Loucy (cell line): ENCODE data around the gene RAD51B.

Experiments
- H2AFZ ChIP-seq: fragments of 200-600 bp; sonication (generic); 2 replicates; pipeline ENCODE4 v1.6.0; 2016; ENCODE audit warnings: antibody characterized with exemption, mild to moderate bottlenecking, low read length, moderate library complexity
- H3F3A ChIP-seq: fragments of 200-600 bp; 2 replicates; pipeline ENCODE4 v1.6.0; 2016; ENCODE audit warnings: antibody characterized with exemption, low read depth, mild to moderate bottlenecking
- H3K27me3 ChIP-seq: fragments of 200-600 bp; sonication (generic); 2 replicates; pipeline ENCODE4 v1.6.1; 2014; ENCODE audit warnings: low read length, mild to moderate bottlenecking; ENCODE audit not compliant: insufficient read depth, poor library complexity, severe bottlenecking
- H3K36me3 ChIP-seq: fragments of 200-600 bp; sonication (generic); 2 replicates; pipeline ENCODE4 v1.6.1; 2016; ENCODE audit warnings: low read length; ENCODE audit not compliant: insufficient read depth
- H3K4me1 ChIP-seq: fragments of 200-600 bp; sonication (generic); 2 replicates; pipeline ENCODE4 v1.5.1; 2014; ENCODE audit warnings: low read length, mild to moderate bottlenecking; ENCODE audit not compliant: insufficient read depth, poor library complexity, severe bottlenecking
- H3K4me2 ChIP-seq: fragments of 200-600 bp; sonication (generic); 2 replicates; pipeline ENCODE4 v1.6.0; 2014; ENCODE audit warnings: antibody characterized with exemption, low read length, low read depth, mild to moderate bottlenecking; ENCODE audit not compliant: poor library complexity, severe bottlenecking
- H3K4me3 ChIP-seq: fragments of 200-600 bp; sonication (generic); 2 replicates; pipeline ENCODE4 v1.5.1; 2014; ENCODE audit warnings: low read length, mild to moderate bottlenecking, mixed read lengths; ENCODE audit not compliant: poor library complexity, severe bottlenecking
- H3K79me2 ChIP-seq: fragments of 200-600 bp; sonication (generic); 2 replicates; pipeline ENCODE4 v1.6.1; 2014; ENCODE audit warnings: low read length; ENCODE audit not compliant: insufficient read depth
- H3K9ac ChIP-seq: fragments of 200-600 bp; sonication (generic); 2 replicates; pipeline ENCODE4 v1.6.0; 2014; ENCODE audit warnings: mild to moderate bottlenecking, low read depth, low read length, moderate library complexity; ENCODE audit not compliant: poor library complexity, severe bottlenecking
- H3K9me2 ChIP-seq: fragments of 200-600 bp; sonication (generic); replicated peaks from 2 replicates; pipeline ENCODE4 v1.6.1; 2016; ENCODE audit warnings: low read depth, low read length, mixed read lengths
- H3K9me3 ChIP-seq: fragments of 200-600 bp; sonication (generic); 2 replicates; pipeline ENCODE4 v1.6.1; 2014; ENCODE audit warnings: mild to moderate bottlenecking, antibody characterized with exemption, low read length, low read depth; ENCODE audit not compliant: insufficient read depth
- H4K20me1 ChIP-seq: fragments of 200-600 bp; sonication (generic); 2 replicates; pipeline ENCODE4 v1.6.0; 2014; ENCODE audit warnings: antibody characterized with exemption, low read length, mild to moderate bottlenecking; ENCODE audit not compliant: insufficient read depth, poor library complexity, severe bottlenecking
- CTCF ChIP-seq: fragments of 200-600 bp; sonication (generic); conservative IDR thresholded peaks from 2 replicates; pipeline ENCODE4 v1.5.1; 2014; ENCODE audit warnings: mild to moderate bottlenecking, antibody characterized with exemption, low read length
- EZH2phosphoT487 ChIP-seq: fragments of 200-600 bp; IDR thresholded peaks from 2 replicates; pipeline ENCODE4 v1.6.1; 2018; ENCODE audit warnings: antibody characterized with exemption, mild to moderate bottlenecking, moderate library complexity, borderline replicate concordance

Gene RAD51B

GRCh38 chr14:68584786-68585185 lies 765.2 kb downstream of the RAD51B start:
- no peak overlapping the region for H2AFZ ChIP-seq
- H3K9me2 ChIP-seq, result no peaks in the 10 kb centered on the region
- H3K4me1 ChIP-seq, result peaks cover 9% of the 10 kb centered on the region
- no peaks in the 10 kb centered on the region for H3K27me3 ChIP-seq
- no peaks in the 10 kb centered on the region for H3K36me3 ChIP-seq
- H3K79me2 ChIP-seq, result no peaks in the 10 kb centered on the region
- no peak overlapping the region for H3K4me2 ChIP-seq
- H3K9me3 ChIP-seq, result no peaks in the 10 kb centered on the region
- H3K9ac ChIP-seq, result no peak overlapping the region
- no peaks in the 10 kb centered on the region for H4K20me1 ChIP-seq
- H3F3A ChIP-seq, result no peaks in the 10 kb centered on the region
- no peak for TF ChIP-seq CTCF
- TF ChIP-seq EZH2phosphoT487, result no peak
- no peak overlapping the region for H3K4me3 ChIP-seq

GRCh38 chr14:68585690-68586089 lies 766.1 kb downstream of the RAD51B start:
- peaks cover 16% of the 10 kb centered on the region for H3K4me1 ChIP-seq
- H3K9me3 ChIP-seq, result no peaks in the 10 kb centered on the region
- H3F3A ChIP-seq, result no peaks in the 10 kb centered on the region
- no peaks in the 10 kb centered on the region for H3K79me2 ChIP-seq
- TF ChIP-seq EZH2phosphoT487 (no peak), CTCF (no peak)
- H4K20me1 ChIP-seq, result no peaks in the 10 kb centered on the region
- H3K4me2 ChIP-seq, result no peak overlapping the region
- H3K36me3 ChIP-seq, result no peaks in the 10 kb centered on the region
- no peaks in the 10 kb centered on the region for H3K9me2 ChIP-seq
- H3K27me3 ChIP-seq, result no peaks in the 10 kb centered on the region
- no peak overlapping the region for H3K9ac ChIP-seq
- no peak overlapping the region for H2AFZ ChIP-seq
- H3K4me3 ChIP-seq, result no peak overlapping the region

GRCh38 chr14:68586896-68587751 lies 767.5 kb downstream of the RAD51B start:
- no peaks in the 10 kb centered on the region for H3F3A ChIP-seq
- no peaks in the 10 kb centered on the region for H3K27me3 ChIP-seq
- no peaks in the 10 kb centered on the region for H3K9me3 ChIP-seq
- H3K36me3 ChIP-seq, result no peaks in the 10 kb centered on the region
- H3K4me1 ChIP-seq, result peaks cover 16% of the 10 kb centered on the region
- no peaks in the 10 kb centered on the region for H4K20me1 ChIP-seq
- H3K9me2 ChIP-seq, result no peaks in the 10 kb centered on the region
- no peak overlapping the region for H3K4me2 ChIP-seq
- TF ChIP-seq CTCF (no peak), EZH2phosphoT487 (no peak)
- H2AFZ ChIP-seq, result no peak overlapping the region
- H3K4me3 ChIP-seq, result no peak overlapping the region
- no peaks in the 10 kb centered on the region for H3K79me2 ChIP-seq
- no peak overlapping the region for H3K9ac ChIP-seq
